Dedifferentiated amniotic fluid mesenchymal stem cell (primary cell): ENCODE measurements around the gene NELFCD.
"Not testable (repeated sequence)": the region's sequence is repeated elsewhere in the genome, so short reads cannot be mapped to it uniquely, and the experiment has no call there.

Experiments
- DNase-seq: peaks from one replicate; pipeline ENCODE4 v3.0.0-alpha.2; 2016; ENCODE audit errors: extremely low spot score

Gene NELFCD

GRCh38 chr20:59010321-59010994, 29.4 kb downstream of the NELFCD start:
- DNase-seq = no peak

DNA sequence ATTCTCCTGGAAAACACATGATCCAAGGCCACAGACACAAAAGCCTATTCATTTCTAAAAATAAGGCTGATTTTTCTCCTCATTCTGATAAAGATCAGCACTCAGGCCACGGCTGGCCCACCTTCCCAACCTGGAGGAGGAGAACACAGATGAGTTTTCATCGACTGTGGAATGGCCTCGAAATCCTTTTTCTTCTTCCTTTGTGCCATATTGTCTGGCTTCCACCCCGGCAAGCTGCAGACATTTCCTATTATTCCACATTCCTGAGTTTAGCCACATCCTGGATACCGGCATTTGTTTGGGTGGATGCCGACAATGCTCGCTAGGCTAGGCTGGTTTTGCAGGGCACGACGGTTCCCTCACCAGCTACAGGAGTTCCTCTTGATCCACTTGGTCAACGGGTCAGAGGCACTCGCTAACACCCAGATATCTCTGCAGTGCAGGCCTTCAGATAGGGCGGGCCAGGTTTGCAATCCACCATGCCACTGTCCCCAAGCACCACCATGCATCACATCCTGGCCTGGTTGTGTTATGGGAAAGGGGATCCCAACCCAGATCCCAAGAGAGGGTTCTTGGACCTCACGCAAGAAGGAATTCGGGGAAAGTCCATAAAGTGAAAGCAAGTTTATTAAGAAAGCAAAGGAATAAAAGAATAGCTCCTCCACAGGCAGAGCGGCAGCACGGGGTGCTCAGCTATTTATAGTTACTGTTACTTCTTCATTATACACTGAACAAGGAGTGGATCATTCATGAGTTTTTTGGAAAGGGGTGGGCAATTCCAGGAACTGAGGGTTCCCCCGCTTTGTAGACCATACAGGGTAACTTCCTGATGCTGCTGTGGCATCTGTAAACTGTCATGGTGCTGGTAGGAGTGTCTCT, 30.2 kb downstream of the NELFCD start:
- peak; percentile 82 for DNase-seq

DNA sequence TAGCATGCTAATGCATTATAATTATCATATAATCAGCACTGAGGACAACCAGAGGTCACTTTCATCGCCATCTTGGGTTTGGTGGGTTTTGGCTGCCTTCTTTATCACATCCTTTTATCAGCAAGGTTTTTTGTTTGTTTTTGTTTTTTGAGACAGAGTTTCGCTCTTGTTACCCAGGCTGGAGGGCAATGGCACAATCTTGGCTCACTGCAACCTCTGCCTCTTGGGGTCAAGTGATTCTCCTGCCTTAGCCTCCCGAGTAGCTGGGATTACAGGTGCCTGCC, 30.8 kb downstream of the NELFCD start:
- not testable (repeated sequence) for DNase-seq

DNA sequence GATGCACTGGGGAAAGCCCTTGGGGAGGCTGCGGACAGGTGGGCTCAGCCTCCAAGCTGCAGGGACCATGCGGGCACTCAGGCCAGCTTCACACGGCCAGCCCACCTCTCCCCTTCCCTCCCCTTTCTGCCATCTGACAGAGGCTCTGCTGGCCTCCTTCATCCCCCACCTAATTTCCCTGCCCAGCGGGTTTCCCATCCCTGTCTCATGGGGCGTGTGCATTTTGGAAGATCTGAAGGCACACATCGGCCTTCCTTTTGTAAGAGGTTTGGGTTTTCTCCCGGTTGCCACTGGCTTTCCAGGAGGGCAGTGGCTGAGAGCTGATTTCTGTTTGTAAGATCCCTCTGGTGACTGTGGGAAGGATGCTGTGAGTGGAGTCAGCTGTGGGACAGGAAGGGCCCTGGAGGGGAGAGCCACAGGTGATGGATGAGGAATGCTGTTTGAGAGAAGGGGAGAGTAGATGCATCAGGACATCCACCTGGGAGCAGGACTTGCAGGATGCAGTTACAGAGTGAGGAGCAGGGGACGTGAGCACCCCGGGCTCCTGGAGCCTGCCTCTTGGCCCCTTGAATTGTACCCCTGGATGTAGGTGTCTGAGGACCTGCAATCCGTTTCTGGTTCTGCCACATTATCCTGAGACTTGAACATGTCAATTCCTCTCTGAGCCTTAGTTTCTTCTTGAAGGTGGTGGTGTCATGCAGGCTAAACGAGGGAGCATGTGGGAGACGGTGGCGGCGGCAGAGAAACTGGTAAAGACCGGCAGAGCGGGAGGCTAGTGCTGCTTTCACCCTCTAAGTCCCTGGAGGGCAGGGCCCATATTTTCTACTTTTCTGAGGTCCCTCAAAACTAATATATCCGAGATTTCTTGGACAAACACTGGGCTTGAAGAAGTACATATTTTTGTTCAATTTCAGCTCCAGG, 32.2 kb downstream of the NELFCD start:
- DNase-seq = no peak

DNA sequence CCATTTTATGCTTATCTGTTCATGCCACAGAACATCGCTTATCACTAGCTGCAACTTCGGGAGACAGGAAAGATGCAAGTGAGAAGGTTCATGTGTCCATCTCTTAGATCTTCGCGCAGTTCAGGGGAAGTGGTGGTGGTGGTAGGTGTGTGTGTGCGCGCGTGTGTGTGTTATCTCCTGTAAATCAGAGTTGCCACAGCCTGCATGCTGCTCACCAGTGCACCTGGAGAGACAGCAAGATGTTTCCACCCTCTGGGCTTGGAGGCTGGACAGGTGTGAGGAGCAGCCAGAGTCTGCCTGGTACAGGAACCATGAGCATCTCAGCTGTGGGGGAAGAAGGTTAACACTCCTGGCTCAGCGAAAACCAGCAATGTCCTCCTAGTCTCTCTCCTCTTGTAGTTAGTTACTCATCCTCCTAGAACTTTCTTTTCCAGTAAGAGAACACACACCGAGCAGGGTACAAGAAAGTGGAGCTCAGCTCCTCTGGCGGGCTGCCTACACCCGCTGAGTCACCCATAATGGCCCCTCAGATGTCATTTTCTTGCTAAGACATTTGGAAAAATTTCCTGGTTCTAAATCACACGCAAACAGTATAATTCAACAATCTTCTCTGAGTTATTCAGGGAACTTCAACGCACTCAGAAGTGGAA, 33.0 kb downstream of the NELFCD start:
- DNase-seq = peak; percentile 40

DNA sequence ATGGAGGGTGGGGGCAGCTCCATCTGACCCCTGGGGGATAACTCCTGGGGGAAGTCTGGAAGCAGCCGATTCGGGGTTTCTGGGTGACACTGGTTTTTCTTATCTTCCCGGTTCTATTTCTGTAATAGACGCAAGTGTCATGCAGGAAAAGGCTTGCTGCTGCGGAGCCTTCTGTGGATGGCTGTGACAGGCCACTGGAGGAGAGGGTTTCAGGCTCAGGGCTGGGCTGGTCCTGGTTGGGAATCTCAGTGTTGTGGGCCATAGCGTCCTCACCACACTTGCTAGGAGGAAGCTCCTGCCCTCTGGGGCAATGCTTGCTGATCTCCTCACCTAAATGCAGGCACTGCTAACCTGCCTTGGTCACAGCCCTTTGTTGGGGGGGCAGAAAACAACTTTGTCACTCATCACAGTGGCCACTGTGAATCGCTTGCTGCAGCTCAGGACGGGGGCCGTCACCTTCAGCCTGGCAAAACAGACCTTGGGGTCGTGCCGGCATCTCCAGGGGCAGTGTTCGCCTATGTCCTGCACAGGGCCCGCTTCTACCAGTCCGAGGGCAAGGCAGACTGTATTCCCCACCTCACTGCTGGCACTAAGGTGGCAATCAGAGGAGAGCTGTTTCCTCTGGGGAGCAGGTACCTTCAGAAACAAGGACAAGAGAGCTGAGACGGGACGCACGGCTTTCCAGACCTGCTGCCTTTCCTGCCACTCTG, 33.8 kb downstream of the NELFCD start:
- DNase-seq = no peak

- no peak for DNase-seq
Measured at GRCh38 chr20:59015411-59015810, 34.4 kb downstream of the NELFCD start.

- DNase-seq = no peak
Measured at GRCh38 chr20:59015812-59016711, 35.0 kb downstream of the NELFCD start.

GRCh38 chr20:59016795-59017492, 35.9 kb downstream of the NELFCD start:
- no peak for DNase-seq

GRCh38 chr20:59017493-59018231, 36.6 kb downstream of the NELFCD start:
- no peak for DNase-seq

DNA sequence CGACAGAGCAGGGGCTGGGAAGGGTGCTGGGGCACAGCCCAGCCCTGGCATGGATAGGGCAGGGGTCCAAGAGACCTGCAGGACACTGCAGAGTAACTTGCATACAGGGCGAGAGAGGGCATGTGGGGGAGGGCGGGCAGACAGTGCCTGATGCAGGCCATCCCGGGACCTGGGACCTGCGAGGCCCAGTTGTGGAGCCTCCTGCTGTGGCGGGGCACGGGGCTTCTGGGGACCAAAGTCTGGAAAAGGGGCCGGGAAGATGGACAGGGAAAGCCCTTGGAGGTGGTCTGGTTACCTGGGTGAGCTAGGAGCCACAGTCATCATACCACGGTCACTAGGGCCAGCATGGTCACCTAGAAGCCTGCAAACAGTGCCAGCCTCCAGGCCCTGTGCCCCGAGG, 37.8 kb downstream of the NELFCD start:
- DNase-seq = no peak

DNA sequence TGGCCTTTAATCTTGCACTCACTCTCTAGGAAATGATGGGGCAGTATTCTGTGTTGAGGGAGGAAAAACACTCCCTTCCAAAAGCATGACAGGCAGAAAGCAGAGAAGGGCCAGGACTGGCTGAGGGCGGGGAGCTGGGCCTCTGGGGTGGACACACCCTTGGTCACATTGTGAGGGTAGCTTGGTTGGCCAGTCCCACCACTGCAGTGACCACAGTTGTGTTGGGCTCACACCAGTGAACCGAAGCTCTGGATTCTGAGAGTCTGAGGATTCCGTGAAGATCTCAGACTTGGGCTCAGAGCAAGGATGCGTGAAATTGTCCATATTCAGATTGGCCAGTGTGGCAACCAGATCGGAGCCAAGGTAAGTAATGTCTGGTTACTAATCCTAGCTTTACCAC, 38.2 kb downstream of the NELFCD start, which contains the start of gene TUBB1:
TSS of gene TUBB1 (plus strand) at position 213 of the 400 bp plus-strand sequence. CDS start at position 307, 94 bp downstream.
- no peak for DNase-seq

- DNase-seq = no peak
Measured at GRCh38 chr20:59020938-59021551, 40.0 kb downstream of the NELFCD start.

DNA sequence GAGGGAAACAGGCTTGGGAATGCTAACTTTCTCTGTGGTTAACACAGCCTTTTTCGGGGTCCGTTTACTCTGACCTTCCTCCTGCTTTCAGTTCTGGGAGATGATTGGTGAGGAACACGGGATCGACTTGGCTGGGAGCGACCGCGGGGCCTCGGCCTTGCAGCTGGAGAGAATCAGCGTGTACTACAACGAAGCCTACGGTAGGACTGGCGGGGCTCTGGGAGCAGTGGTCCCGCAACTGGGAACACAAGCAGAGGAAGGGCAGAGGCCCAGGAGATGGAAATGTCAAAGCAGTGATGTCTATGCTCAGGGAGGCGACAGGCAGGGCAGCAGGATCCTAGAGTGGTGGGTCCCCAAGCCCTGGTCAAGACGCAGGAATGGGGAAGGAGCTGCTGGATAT, 41.7 kb downstream of the NELFCD start:
- DNase-seq = no peak

DNA sequence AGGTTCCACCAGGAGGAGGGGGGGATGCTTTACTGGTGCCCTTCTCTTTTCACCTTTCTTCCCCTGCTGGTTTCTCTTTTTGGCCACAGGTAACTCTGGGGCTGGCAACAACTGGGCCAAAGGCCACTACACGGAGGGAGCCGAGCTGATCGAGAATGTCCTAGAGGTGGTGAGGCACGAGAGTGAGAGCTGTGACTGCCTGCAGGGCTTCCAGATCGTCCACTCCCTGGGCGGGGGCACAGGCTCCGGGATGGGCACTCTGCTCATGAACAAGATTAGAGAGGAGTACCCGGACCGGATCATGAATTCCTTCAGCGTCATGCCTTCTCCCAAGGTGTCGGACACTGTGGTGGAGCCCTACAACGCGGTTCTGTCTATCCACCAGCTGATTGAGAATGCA, 42.6 kb downstream of the NELFCD start:
- DNase-seq = no peak

- no peak for DNase-seq
Measured at GRCh38 chr20:59024111-59024530, 43.1 kb downstream of the NELFCD start.

DNA sequence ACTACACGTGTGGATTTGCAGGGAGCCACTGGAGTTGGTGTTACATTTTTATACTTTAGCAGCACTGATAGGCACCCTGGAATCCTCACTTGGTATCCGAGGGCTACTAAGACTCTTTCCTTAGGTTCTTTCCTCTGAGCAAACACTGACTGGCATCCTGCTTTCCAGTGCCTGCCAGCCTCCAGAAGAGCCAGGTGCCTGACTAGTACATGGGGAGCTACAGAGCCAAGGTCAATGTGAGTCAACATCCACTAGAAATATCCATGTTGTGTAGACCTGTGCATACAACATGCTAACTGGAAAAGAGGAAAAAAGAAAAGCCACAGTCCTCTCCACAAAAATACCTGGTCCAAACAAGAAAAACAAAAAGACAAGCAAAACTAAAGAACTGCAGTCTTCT, 44.0 kb downstream of the NELFCD start:
- DNase-seq = no peak

DNA sequence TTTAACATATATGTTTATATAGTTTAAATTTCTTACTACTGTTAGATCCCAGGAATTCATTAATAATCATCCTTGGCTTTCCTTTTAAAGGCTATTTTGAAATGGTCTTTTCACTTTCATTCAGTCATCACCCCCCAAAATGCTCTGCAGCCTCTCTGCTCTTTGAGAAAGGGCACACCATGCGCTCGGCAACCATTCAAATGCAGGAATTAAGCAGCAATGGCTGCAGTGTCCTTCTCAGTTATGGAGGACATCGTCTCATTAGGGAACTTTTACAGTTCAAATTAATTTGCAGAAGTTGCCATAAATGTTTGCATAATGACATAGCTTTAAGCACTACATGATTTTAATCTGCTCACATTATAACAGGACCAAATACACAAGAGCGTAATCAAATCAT, 44.5 kb downstream of the NELFCD start:
- DNase-seq = no peak
